Right cardiac atrium (tissue), 5 donors: ENCODE data around the gene CENPP. TPM values are rescaled to one million over a fixed set of nuclear protein-coding genes. Genes with fewer than 3 reads are reported as not detected.
A peak's percentile ranks its signal among the peaks of the same experiment; 100 is the strongest.

ENCODE experiments used
- ATAC-seq, 2 donors: fragments of 200-7000 bp; cut with Tn5 transposase; one replicate each; pipeline versions ENCODE4 v1.8.0 to v1.9.1; 2020; ENCODE audit warnings: moderate library complexity in 2 of 2, mild to moderate bottlenecking in 1 of 2
- DNase-seq, 3 donors: peaks; one replicate each; pipeline ENCODE4 v3.0.0-alpha.2; 2020
- H3K27ac ChIP-seq: one replicate; pipeline ENCODE4 v1.5.1; 2013; ENCODE audit warnings: mild to moderate bottlenecking, low read length, control low read depth, moderate library complexity
- H3K27me3 ChIP-seq: one replicate; pipeline ENCODE4 v1.6.1; 2013; ENCODE audit not compliant: control insufficient read depth, insufficient read depth
- H3K4me1 ChIP-seq: one replicate; pipeline ENCODE4 v1.6.1; 2013; ENCODE audit warnings: low read length; ENCODE audit not compliant: control insufficient read depth, insufficient read depth
- H3K4me3 ChIP-seq: one replicate; pipeline ENCODE4 v1.5.1; 2013; ENCODE audit warnings: low read length, control low read depth
- H3K9me3 ChIP-seq: one replicate; pipeline ENCODE4 v1.6.1; 2013; ENCODE audit warnings: low read length; ENCODE audit not compliant: control insufficient read depth
- WGBS: extraction: QIAGEN DNeasy Blood & Tissue Kit; methylation state at CpG from one replicate; pipeline ENCODE4 v1.1.7; 2013; 5-methylcytosine and 5-hydroxymethylcytosine counted together
- intact Hi-C, 4 donors: fragments of 100-400 bp; cut with DNase I; formaldehyde crosslinking; loops; one replicate each; pipeline versions ENCODE4 v1.11.0 to v1.14.0; 2022 to 2023
- polyA plus RNA-seq: library from polyadenylated mRNA; stranded (reverse); fragments of 200-250 nt; gene quantifications from one replicate; pipeline ENCODE4 v1.2.3, GENCODE V29; 2013
- total RNA-seq, 4 donors: library from RNA; stranded (reverse); fragmentation: NEBNext Ultra II Directional; extraction: Animal tissue kit (Norgen Biotek cat#: 25700); gene quantifications; one replicate each; pipeline ENCODE4 v1.2.1, GENCODE V29; 2021
- donor health status: healthy with polysubstance abuse.
- donor health status: DM: no; HTN: yes; CAD: no.
- donor health status: DM: no; HTN: no; CAD: no.
- donor health status: DM: no; HTN: yes; CAD: no; lungs with severe emphysema.
- donor health status: DM: yes; HTN: yes; CAD: no.

CENPP gene
- total and polyA plus RNA-seq, 5 donors: 2.0 to 4.0 (median 2.8) TPM

DNA sequence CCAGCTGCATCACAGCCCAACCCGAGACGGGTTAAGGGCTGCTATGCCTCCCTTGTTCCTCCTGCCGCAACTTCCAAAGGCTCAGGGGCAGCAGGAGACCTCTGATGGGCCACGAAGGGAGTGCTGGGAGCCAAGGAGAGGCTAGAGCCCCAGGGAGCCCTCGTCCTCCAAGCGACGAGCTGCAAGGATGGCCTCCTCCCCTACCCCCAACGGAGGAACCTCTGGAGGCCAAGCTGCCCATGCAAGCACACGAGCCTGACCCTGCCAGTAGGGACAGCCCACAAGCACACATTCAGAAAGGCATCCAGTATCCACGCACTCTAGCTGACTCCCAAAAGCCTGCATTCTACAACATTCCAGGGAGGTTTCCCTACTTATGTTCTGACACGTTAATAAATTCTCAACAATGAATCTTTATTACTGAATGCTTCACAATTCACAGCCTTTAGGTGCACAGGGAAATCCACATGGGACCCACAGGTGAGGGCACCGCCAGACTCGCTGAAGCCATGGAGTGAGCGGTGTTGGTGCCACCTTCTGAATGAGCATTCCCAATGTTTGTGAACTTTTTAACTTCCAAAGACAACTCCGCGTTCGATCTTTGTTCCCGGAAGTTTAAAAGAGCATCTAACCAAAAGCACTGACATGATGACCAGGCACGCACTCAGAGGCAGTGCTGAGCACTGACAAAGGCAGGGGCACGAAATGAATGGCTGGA, 315.5 kb downstream of the CENPP start:
- intact Hi-C loops: no loop called here
- WGBS: 94% methylated on average over 20 of the region's 20 CpGs
- H3K4me1 ChIP-seq: no peaks in the 10 kb centered on the region
- no peak overlapping the region for H3K4me3 ChIP-seq
- DNase-seq (peak in 1 of 3 donors; percentile 41), ATAC-seq (no peak)
- H3K27me3 ChIP-seq: no peaks in the 10 kb centered on the region
- H3K27ac ChIP-seq: no peak overlapping the region
- H3K9me3 ChIP-seq: no peaks in the 10 kb centered on the region

DNA sequence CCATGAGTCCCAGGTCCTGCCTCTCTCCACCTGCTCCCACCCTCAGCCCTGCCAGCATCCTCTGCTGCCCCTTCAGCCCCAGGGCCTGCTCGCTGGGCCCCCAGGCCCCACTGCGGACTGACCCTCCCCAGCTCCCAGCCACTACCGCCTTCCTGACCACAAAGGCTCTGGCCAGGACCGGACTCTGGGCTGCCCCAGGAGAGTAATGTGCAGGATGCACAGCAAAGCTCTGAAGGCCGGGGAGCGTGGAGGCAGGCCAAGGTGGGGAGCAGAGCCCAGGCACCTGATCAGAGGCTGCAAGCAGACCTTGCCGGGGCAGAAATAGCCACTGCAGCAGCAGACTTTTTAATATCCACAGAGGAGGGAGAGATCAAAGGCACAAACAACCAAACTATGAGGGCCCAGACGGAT, 316.3 kb downstream of the CENPP start:
- no peaks in the 10 kb centered on the region for H3K9me3 ChIP-seq
- WGBS: 94% methylated on average over 8 of the region's 8 CpGs
- no peak overlapping the region for H3K4me3 ChIP-seq
- ATAC-seq (no peak), DNase-seq (peak in 1 of 3 donors; percentile 30)
- no peaks in the 10 kb centered on the region for H3K4me1 ChIP-seq
- H3K27me3 ChIP-seq: no peaks in the 10 kb centered on the region
- intact Hi-C loops: no loop called here
- H3K27ac ChIP-seq: no peak overlapping the region

DNA sequence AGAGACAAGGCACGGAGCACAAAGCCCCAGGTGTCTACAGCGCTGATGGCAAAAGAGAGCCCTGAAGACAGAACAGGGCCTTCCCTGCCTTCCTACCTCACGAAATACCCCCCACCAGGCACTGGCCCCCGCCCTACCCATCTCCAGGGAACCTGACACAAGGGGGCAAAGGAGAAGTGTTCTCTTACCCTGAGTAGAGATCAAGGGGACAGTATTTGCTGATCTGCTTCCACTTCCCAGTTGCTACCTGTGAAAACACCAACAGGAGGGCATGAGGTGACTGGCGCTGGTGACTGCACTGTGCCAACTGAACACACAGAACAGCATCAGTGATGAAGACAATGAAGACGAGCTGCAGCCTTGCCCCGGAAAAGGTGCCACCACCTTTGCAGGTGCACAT, 316.8 kb downstream of the CENPP start:
- Histone ChIP-seq H3K4me1 (no peaks in the 10 kb centered on the region), H3K9me3 (no peaks in the 10 kb centered on the region), H3K4me3 (no peak overlapping the region), H3K27ac (no peak overlapping the region), H3K27me3 (no peaks in the 10 kb centered on the region)
- ATAC-seq (no peak), DNase-seq (peak in 1 of 3 donors; percentile 27)
- intact Hi-C loops: no loop called here
- WGBS: 95% methylated on average over 7 of the region's 7 CpGs

DNA sequence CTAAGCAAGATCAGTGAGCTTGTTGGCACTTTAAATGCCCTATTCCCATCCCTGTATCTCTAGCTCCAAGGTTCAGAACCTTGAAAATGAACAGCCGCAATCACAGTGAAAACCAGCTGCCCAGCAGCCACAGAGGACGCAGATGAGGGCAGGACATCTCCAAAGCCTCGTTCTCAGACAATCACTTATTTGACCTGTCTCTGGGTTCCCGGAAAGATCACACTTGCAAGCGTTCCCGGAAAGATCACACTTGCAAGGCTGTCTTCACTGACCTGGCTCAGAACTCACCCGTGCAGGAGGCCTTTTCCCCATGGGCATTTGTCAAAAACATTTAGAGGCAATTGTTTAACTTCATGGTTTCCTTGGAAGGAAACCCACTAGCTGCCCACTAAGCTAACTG, 318.5 kb downstream of the CENPP start:
- 77% methylated on average over 7 of the region's 7 CpGs for WGBS
- intact Hi-C loops: no loop called here

DNA sequence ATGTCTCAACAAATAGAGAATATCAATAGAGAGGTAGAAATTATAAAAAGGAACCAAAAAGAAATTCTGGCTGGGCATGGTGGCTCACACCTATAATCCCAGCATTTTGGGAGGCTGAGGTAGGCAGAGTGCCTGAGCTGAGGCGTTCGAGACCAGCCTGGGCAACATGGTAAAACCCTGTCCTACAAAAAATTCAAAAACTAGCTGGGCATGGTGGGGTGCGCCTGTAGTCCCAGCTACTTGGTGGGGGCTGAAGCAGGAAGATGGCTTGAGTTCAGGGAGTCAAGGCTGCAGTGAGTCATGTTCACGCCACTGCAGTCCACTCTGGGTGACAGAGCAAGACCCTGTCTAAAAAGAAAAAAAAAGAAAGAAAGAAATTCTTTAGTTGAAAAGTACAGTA, 319.3 kb downstream of the CENPP start:
- 98% methylated on average over 4 of the region's 4 CpGs for WGBS
- H3K9me3 ChIP-seq: no peaks in the 10 kb centered on the region
- H3K27ac ChIP-seq: no peak overlapping the region
- no peaks in the 10 kb centered on the region for H3K4me1 ChIP-seq
- intact Hi-C loops: no loop called here
- no peak overlapping the region for H3K4me3 ChIP-seq
- H3K27me3 ChIP-seq: no peaks in the 10 kb centered on the region
- ATAC-seq (no peak), DNase-seq (no peak)

More for the DNA sequence above, 318.5 kb downstream of the CENPP start:
- Histone ChIP-seq H3K4me3 (no peak overlapping the region), H3K27me3 (no peaks in the 10 kb centered on the region), H3K27ac (no peak overlapping the region), H3K9me3 (no peaks in the 10 kb centered on the region), H3K4me1 (no peaks in the 10 kb centered on the region)
- ATAC-seq (no peak), DNase-seq (peak in 1 of 3 donors; percentile 19)

DNA sequence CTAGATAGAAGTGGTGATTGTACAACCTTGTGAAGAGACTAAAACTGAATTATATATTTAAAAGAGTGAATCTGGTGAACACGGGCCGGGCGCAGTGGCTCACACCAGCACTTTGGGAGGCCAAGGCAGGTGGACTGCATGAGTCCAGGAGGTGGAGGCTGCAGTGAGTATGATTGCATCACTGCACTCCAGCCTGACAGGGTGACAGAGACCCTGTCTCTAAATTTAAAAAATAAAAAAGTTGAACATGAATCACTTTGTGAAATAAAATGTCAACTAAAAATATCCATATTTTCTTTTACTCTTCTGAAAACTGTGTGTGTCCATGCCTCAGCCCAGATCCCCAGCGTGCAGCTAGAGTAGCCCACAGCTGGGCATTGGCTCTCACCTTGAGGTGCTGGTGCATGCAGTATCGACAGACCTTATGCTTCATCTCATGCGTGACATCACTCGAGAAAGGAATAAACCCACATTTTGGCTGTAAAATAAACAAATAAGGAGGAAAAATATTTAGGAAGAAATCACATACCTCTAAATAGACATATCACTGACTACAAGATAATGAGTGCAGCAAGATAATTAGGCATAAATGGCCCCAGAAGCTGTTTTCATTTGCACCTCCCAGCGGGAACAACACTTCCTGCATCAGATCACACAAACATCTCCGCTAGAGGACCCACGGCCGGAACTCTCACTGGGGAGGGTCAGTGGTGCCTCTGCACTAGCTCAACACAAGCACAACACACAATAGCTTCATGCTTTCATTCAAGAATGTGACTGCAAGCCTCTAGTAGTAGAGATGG, 322.1 kb downstream of the CENPP start:
- ATAC-seq (peak in 1 of 2 donors; percentile 4), DNase-seq (no peak)
- Histone ChIP-seq H3K27me3 (no peaks in the 10 kb centered on the region), H3K4me1 (peaks cover 3% of the 10 kb centered on the region), H3K4me3 (no peak overlapping the region), H3K9me3 (no peaks in the 10 kb centered on the region), H3K27ac (no peak overlapping the region)
- WGBS: 81% methylated on average over 11 of the region's 11 CpGs
- intact Hi-C loops: no loop called here

DNA sequence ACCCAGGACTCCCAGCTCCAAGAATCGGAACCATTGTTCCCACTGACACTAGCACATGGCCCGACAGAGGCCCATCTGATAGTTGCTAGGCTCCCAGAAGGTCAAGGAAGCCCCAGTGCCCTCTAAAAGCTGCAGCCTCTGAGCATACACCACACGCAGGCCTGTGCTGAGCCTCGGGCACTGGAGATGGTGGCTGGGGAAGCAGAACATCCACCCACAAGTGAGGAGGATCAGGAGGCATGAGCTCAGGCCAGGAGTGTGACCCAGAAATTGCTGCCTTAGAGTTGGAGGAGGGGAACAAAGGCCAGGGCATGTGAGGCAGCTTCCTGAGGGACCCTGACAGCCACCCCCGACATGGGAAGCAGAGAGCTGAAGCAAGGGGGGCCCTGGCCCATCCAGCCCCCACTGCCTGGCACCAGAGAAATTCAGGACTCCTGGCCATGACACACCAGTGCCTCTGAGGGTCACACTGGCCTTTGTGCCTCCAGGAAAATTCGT, 322.8 kb downstream of the CENPP start:
- Histone ChIP-seq H3K9me3 (no peaks in the 10 kb centered on the region), H3K27ac (no peak overlapping the region), H3K4me3 (no peak overlapping the region), H3K27me3 (no peaks in the 10 kb centered on the region), H3K4me1 (peaks cover 3% of the 10 kb centered on the region)
- intact Hi-C loops: no loop called here
- ATAC-seq (peak in 1 of 2 donors; percentile 37), DNase-seq (peak in 1 of 3 donors; percentile 26)
- 61% methylated on average over 6 of the region's 6 CpGs for WGBS

DNA sequence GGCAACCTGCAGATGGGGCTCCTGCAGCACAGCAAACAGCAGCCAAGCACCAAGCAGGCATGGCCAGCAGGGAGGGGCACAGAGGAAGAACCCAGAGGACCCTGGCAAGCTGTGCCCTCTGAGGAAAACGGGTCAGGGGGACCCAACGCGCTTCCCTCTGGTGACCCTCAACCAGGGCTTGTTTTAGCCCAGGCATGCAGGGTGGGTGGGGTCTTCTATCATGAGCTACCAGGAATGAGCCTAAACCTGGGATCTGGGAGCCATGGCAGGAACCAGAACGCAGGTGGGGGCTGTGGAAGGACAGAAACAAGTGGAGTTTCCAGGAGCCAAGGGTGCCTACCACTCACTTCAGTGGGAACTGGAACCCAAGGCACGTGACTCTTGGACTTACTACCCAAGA, 323.3 kb downstream of the CENPP start:
- peak in 1 of 3 donors; percentile 23 for DNase-seq
- Histone ChIP-seq H3K4me3 (no peak overlapping the region), H3K4me1 (peaks cover 4% of the 10 kb centered on the region), H3K9me3 (no peaks in the 10 kb centered on the region), H3K27me3 (no peaks in the 10 kb centered on the region), H3K27ac (no peak overlapping the region)
- intact Hi-C loops: no loop called here
- WGBS: 93% methylated on average over 5 of the region's 5 CpGs
- no peak for ATAC-seq

DNA sequence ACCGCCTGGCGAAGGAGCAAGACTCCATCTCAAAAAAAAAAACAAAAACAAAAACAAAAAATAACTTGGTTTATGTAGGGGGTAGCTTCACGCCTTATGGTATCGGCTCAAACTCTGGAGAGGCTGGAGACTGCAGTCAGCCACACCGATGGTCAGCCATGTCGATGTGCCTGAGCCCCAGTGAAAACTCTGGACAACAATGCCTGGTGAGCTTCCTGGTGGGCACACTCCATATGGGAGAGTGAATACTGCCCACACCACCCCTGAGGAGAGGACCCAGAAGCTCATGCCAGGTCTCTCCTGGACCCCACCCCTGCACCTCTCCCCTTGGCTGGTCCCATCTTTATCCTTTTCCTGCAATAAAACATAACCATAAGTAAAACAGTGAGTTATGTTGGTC, 324.5 kb downstream of the CENPP start:
- Histone ChIP-seq H3K27ac (peak overlapping the region; percentile 58), H3K4me1 (peaks cover 9% of the 10 kb centered on the region), H3K27me3 (no peaks in the 10 kb centered on the region), H3K4me3 (no peak overlapping the region), H3K9me3 (no peaks in the 10 kb centered on the region)
- DNase-seq: no peak
- WGBS: 97% methylated on average over 6 of the region's 6 CpGs
- intact Hi-C loops: loop anchor here in 1 of 4 donors (10.0 kb wide), 1 partner anchor 135 kb away; no protein-coding TSS in a partner anchor
- ATAC-seq: no peak

DNA sequence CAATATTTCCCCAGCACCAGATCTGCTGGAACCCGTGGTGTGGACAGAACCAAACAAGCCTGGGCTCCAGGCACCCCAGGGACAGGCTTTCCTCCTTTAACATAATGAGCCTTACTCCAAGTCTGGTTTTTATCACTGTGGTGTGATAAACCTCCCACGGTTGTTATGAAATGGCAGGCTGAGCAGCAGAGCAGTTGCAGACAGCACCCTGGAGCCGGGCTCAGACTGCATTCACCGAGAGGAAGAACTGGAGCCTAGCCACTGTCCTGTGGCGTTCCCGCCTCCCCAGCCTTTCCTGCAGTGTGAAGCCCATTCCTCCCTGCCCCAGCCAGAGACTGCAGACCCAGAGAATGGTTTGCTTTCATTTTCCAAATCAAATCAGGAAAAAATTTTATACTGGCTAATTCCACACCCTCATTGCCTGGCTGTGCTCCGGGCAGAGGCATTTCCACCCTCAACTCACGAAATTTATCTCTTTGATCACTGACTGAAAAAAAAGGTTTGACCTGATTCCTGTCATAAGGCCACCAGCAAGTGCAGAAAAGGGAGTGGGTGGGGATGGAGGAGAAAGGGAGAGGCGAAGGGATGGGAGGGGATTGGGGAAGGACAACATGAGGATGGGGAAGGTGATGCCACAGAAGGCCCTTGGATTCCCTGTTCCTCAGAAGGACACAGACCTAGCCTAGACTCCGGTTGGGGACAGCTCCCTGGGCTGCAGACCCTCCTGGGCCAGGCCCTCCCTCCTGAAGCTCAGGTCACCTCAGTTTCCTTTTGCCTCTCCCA, 325.3 kb downstream of the CENPP start:
- Histone ChIP-seq H3K27me3 (no peaks in the 10 kb centered on the region), H3K4me1 (peaks cover 9% of the 10 kb centered on the region), H3K27ac (peak overlapping the region; percentile 79), H3K9me3 (no peaks in the 10 kb centered on the region), H3K4me3 (no peak overlapping the region)
- ATAC-seq (peak; percentile 79 to 92), DNase-seq (peak; percentile 70 to 92 (median 89))
- WGBS: 45% methylated on average over 10 of the region's 10 CpGs
- intact Hi-C loops: loop anchor here in 1 of 4 donors (10.0 kb wide), 1 partner anchor 134 kb away; no protein-coding TSS in a partner anchor
